ENCODE results near the gene VWA2.

The VWA2 gene

DNA sequence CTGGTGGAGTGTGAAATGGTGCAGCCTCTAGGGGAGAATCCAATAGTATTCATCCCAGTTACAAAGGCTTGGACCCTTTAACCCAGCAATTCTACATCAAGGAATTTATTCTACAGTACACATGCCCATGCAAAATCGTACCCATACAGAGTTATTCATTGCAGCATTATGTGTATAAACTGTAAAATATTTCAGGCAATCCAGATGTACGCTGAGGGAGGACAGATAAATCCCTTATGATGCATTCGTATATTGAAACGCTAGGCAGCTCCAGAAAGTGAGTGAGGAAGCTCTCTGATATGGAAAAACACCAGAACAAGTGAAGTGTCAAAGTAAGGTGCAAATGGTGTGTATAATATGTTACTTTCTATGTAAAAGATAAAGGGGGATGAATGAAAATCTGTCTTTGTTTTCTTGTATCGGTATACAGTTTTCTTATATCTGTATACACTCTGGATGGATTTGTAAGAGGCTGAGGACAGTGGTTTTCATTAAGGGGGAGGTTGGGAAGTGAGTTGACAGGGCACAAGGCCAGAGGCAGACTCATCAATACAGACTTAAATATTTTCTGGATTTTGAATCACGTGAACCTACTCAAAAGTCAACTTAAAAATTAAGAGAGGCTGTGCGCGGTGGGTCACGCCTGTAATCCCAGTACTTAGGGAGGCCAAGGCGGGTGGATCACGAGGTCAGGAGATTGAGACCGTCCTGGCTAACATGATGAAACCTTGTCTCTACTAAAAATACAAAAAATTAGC is 17.1 kb downstream of the VWA2 start:
- TF ChIP-seq FOXM1 (IDR thresholded peaks at IDR 0.05; ENCODE audit: borderline replicate concordance) (no peak), SP1 (IDR thresholded peaks at IDR 0.05) (no peak), CTBP1 (IDR thresholded peaks at IDR 0.05; ENCODE audit: borderline replicate concordance) (no peak), ARNT (IDR thresholded peaks at IDR 0.05) (no peak), L3MBTL2 (conservative IDR thresholded peaks at IDR 0.05) (no peak), BHLHE40 (IDR thresholded peaks at IDR 0.05; ENCODE audit: borderline replicate concordance) (no peak)
- DNase-seq (ENCODE audit: extremely low spot score), result no peak
- ChIA-PET CTCF (interaction anchor here (0.7 kb wide), 1 partner anchor 25 kb away, joined by 6 read pairs; no protein-coding TSS in a partner anchor), POLR2A (no interaction called here)

DNA sequence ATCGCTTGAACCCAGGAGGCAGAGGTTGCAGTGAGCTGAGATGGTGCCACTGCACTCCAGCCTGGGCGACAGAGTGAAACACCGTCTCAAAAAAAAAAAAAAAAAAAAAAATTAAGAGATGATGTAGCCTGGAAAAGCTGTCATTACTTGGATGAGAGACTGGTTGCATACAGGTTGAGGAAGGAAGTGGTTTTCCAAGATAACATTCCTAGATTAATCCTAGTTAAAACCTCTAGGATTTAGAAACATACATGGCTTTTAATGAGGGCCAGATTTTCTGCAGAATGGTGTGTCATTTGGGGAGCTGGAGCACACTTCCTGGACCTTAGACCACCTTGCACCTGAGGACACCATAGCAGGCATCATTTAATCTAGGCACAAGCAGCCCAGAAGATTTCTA is 17.8 kb downstream of the VWA2 start:
- ChIA-PET POLR2A (no interaction called here), CTCF (interaction anchor here (0.7 kb wide), 1 partner anchor 24 kb away, joined by 6 read pairs; no protein-coding TSS in a partner anchor)
- DNase-seq (ENCODE audit: extremely low spot score), result no peak
- no peak for TF ChIP-seq TARDBP (IDR thresholded peaks at IDR 0.05)
- TF ChIP-seq FOXM1 (IDR thresholded peaks at IDR 0.05; ENCODE audit: borderline replicate concordance), result no peak
- TF ChIP-seq FOXA1 (IDR thresholded peaks at IDR 0.05), result no peak
- no peak for TF ChIP-seq ELF4 (IDR thresholded peaks at IDR 0.05)
- no peak for TF ChIP-seq NFRKB (IDR thresholded peaks at IDR 0.05)
- no peak for TF ChIP-seq BHLHE40 (IDR thresholded peaks at IDR 0.05; ENCODE audit: borderline replicate concordance)
- TF ChIP-seq, protein P1, sequence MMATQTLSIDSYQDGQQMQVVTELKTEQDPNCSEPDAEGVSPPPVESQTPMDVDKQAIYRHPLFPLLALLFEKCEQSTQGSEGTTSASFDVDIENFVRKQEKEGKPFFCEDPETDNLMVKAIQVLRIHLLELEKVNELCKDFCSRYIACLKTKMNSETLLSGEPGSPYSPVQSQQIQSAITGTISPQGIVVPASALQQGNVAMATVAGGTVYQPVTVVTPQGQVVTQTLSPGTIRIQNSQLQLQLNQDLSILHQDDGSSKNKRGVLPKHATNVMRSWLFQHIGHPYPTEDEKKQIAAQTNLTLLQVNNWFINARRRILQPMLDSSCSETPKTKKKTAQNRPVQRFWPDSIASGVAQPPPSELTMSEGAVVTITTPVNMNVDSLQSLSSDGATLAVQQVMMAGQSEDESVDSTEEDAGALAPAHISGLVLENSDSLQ (IDR thresholded peaks at IDR 0.05), result no peak
- TF ChIP-seq LEF1 (IDR thresholded peaks at IDR 0.05; ENCODE audit: borderline replicate concordance), result no peak
- TF ChIP-seq FOXK2 (IDR thresholded peaks at IDR 0.05), result no peak
- TF ChIP-seq ARNT (IDR thresholded peaks at IDR 0.05), result no peak

DNA sequence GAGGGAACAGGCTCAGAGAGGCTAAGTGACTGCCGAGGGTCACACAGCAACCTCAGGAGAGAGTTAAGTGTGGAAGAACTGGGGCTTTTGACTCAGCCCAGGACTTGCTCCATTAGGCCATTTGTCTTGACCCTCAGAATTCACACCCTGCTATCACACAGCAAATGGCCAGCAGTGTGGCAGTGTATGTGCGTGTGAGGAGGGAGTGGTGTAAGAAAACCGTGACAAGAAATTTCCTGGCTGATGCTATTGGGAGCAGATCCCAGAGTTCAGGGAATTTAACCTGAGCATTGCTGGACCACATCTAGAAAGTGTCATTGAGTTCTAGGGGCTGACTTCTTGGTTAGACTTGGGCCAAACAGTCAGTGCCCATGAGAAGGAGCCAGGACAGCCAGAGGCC is 18.4 kb downstream of the VWA2 start:
- CTCF ChIA-PET, result no interaction called here
- TF ChIP-seq L3MBTL2 (conservative IDR thresholded peaks at IDR 0.05), result no peak
- POLR2A ChIA-PET, result no interaction called here
- DNase-seq (ENCODE audit: extremely low spot score), result no peak

DNA sequence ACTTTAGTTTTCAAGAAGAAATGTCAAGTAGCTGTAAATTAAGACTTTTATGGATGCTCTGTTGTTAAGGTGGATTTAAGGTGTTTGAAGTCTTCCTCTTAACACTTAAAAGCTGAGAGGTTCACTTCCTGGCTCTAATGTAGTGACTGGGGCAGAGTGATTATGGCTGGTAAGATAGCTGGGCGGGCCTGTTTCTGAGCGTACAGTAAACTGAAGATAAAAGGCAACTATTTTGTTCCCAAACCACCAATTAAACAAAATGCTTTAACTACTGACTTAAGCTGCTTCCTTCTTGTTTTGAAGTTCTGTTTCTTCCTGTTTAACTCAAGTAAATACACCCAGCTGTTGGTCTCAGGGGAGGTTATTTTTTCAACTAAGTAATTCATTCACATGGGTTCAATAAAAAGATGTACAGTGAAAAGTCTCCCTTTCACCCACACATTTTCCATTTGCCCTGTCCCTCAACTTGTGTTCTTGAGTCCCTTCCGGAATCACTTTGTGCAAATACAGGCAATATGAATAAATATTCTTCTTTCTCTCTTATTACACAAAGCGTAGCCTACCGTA is 19.3 kb downstream of the VWA2 start:
- TF ChIP-seq TARDBP (IDR thresholded peaks at IDR 0.05), result no peak
- TF ChIP-seq CTBP1 (IDR thresholded peaks at IDR 0.05; ENCODE audit: borderline replicate concordance), result no peak
- no peak for TF ChIP-seq ARNT (IDR thresholded peaks at IDR 0.05)
- no peak for TF ChIP-seq ELF4 (IDR thresholded peaks at IDR 0.05)
- no peak for TF ChIP-seq FOXA1 (IDR thresholded peaks at IDR 0.05)
- TF ChIP-seq NFRKB (IDR thresholded peaks at IDR 0.05), result no peak
- no peak for TF ChIP-seq FOXM1 (IDR thresholded peaks at IDR 0.05; ENCODE audit: borderline replicate concordance)
- TF ChIP-seq BHLHE40 (IDR thresholded peaks at IDR 0.05; ENCODE audit: borderline replicate concordance), result no peak
- TF ChIP-seq ZNF384 (IDR thresholded peaks at IDR 0.05), result no peak
- TF ChIP-seq SUZ12 (IDR thresholded peaks at IDR 0.05), result no peak
- TF ChIP-seq, protein P1 (IDR thresholded peaks at IDR 0.05), result no peak
- no peak for TF ChIP-seq SP1 (IDR thresholded peaks at IDR 0.05)
- no peak for TF ChIP-seq L3MBTL2 (conservative IDR thresholded peaks at IDR 0.05)
- no peak for TF ChIP-seq HDGF (IDR thresholded peaks at IDR 0.05; ENCODE audit: borderline replicate concordance)
- no peak for TF ChIP-seq LEF1 (IDR thresholded peaks at IDR 0.05; ENCODE audit: borderline replicate concordance)
- CTCF ChIA-PET, result no interaction called here
- POLR2A ChIA-PET, result no interaction called here
- DNase-seq (ENCODE audit: extremely low spot score), result no peak

DNA sequence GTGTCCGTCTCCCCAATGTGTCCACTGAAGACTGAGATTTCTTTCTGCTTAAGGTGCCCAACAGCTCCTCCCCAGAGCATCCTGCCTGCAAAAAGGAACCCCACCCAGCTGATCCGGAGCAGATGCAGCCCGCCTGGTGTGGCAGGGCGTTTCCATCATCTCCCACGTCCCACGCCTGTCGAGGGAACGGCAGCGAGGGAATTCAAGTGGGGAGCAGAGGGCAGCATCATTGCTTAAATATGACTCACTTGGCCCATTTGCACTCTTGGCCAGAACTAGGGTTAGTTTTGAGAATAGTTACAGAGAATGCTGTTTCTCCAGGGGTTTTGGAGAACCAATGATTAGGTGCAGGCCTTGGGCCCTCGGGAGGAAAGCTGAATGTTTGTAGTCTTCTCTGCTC is 20.8 kb downstream of the VWA2 start:
- CTCF ChIA-PET, result no interaction called here
- TF ChIP-seq, protein P1 (IDR thresholded peaks at IDR 0.05), result no peak
- TF ChIP-seq FOXA1 (IDR thresholded peaks at IDR 0.05) (no peak), ZNF384 (IDR thresholded peaks at IDR 0.05) (no peak), HDGF (IDR thresholded peaks at IDR 0.05; ENCODE audit: borderline replicate concordance) (no peak), NFRKB (IDR thresholded peaks at IDR 0.05) (no peak), SUZ12 (IDR thresholded peaks at IDR 0.05) (no peak), LEF1 (IDR thresholded peaks at IDR 0.05; ENCODE audit: borderline replicate concordance) (no peak), L3MBTL2 (conservative IDR thresholded peaks at IDR 0.05) (no peak)
- no peak for DNase-seq (ENCODE audit: extremely low spot score)
- POLR2A ChIA-PET, result no interaction called here

DNA sequence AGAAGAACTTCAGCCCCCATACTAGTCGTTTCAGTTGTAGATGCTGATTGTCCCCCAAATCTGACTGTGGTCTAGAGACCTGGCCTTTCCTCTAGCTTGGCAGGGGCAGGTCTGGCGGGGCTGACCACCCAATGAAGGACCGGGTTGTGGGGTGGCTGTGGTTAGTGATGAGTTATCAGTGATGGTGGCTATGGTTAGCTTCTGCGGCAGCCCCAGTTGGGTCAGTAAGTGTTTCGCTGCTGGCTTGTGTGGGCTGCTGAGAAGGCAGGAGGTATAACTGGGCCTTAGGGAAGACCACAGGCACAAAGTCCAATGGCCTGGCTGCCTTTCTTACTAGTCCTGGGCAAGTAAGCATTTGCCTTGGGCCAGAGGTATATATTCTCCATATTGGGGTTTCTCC is 21.3 kb downstream of the VWA2 start:
- ChIA-PET CTCF (no interaction called here), POLR2A (no interaction called here)
- TF ChIP-seq SP1 (IDR thresholded peaks at IDR 0.05), result no peak
- no peak for TF ChIP-seq SUZ12 (IDR thresholded peaks at IDR 0.05)
- TF ChIP-seq FOXK2 (IDR thresholded peaks at IDR 0.05), result no peak
- no peak for TF ChIP-seq NFRKB (IDR thresholded peaks at IDR 0.05)
- no peak for TF ChIP-seq ARNT (IDR thresholded peaks at IDR 0.05)
- TF ChIP-seq LEF1 (IDR thresholded peaks at IDR 0.05; ENCODE audit: borderline replicate concordance), result no peak
- no peak for TF ChIP-seq FOXA1 (IDR thresholded peaks at IDR 0.05)
- TF ChIP-seq FOXM1 (IDR thresholded peaks at IDR 0.05; ENCODE audit: borderline replicate concordance), result no peak
- TF ChIP-seq, protein P1 (IDR thresholded peaks at IDR 0.05), result no peak
- TF ChIP-seq TARDBP (IDR thresholded peaks at IDR 0.05), result no peak
- no peak for DNase-seq (ENCODE audit: extremely low spot score)

Measured in HEK293T (cell line).